HepG2 (cell line): ENCODE results near the gene TRAF5. TPM values are rescaled to one million over a fixed set of nuclear protein-coding genes. Genes with fewer than 3 reads are reported as not detected.

Source experiments
- CTCF ChIP-seq: sonication (generic); formaldehyde crosslinking; IDR thresholded peaks from 2 replicates; pipeline ENCODE4 v1.5.0; 2020; ENCODE audit warnings: mild to moderate bottlenecking, missing genetic modification reagents, moderate library complexity
- DPF2 ChIP-seq: sonication (generic); formaldehyde crosslinking; IDR thresholded peaks from 2 replicates; pipeline ENCODE4 v1.4.0; 2020; ENCODE audit warnings: mild to moderate bottlenecking, low read depth, missing genetic modification reagents, borderline replicate concordance
- ELF1 ChIP-seq: sonication (generic); formaldehyde crosslinking; IDR thresholded peaks from 2 replicates; pipeline ENCODE4 v1.4.0; 2020; ENCODE audit warnings: missing genetic modification reagents
- GPN1 ChIP-seq: sonication (generic); formaldehyde crosslinking; IDR thresholded peaks from 2 replicates; pipeline ENCODE4 v1.5.1; 2020; ENCODE audit warnings: missing genetic modification reagents, borderline replicate concordance
- HOXA3 ChIP-seq: sonication (generic); formaldehyde crosslinking; IDR thresholded peaks from 2 replicates; pipeline ENCODE4 v1.5.0; 2020; ENCODE audit warnings: missing genetic modification reagents
- KAT8 ChIP-seq: IDR thresholded peaks from 2 replicates; pipeline ENCODE4 v1.6.1; 2016; ENCODE audit warnings: missing genetic modification reagents, missing compliant biosample characterization
- KDM1A ChIP-seq: IDR thresholded peaks from 2 replicates; pipeline ENCODE4 v1.6.1; 2016; ENCODE audit warnings: missing compliant biosample characterization
- KDM4B ChIP-seq: sonication (generic); formaldehyde crosslinking; IDR thresholded peaks from 2 replicates; pipeline ENCODE4 v1.4.0; 2020; ENCODE audit warnings: missing genetic modification reagents
- KDM6A ChIP-seq: IDR thresholded peaks from 2 replicates; pipeline ENCODE4 v1.6.1; 2016; ENCODE audit warnings: low read depth
- MAFK ChIP-seq, 2 experiments: IDR thresholded peaks in 1 of 2; conservative IDR thresholded peaks in 1 of 2; 2 replicates each; pipeline ENCODE4 v1.6.1; 2011; ENCODE audit warnings: improper control_type of control experiment in 2 of 2, low read length in 2 of 2
- NFAT5 ChIP-seq: sonication (generic); formaldehyde crosslinking; IDR thresholded peaks from 2 replicates; pipeline ENCODE4 v1.4.0; 2020; ENCODE audit warnings: missing genetic modification reagents
- NFYC ChIP-seq: IDR thresholded peaks from 2 replicates; pipeline ENCODE4 v1.6.1; 2016; ENCODE audit warnings: missing genetic modification reagents, missing compliant biosample characterization
- PHF20 ChIP-seq: sonication (generic); formaldehyde crosslinking; IDR thresholded peaks from 2 replicates; pipeline ENCODE4 v1.5.0; 2020; ENCODE audit warnings: mild to moderate bottlenecking, missing genetic modification reagents
- RAD51 ChIP-seq: fragments of 450-650 bp; IDR thresholded peaks from 2 replicates; pipeline ENCODE4 v1.6.1; 2016; ENCODE audit warnings: borderline replicate concordance
- RNF2 ChIP-seq: fragments of 450-650 bp; conservative IDR thresholded peaks from 2 replicates; pipeline ENCODE4 v1.6.1; 2016; ENCODE audit warnings: low read depth
- SSRP1 ChIP-seq: IDR thresholded peaks from 2 replicates; pipeline ENCODE4 v1.6.1; 2016; ENCODE audit warnings: control low read depth
- TEAD3 ChIP-seq: optimal IDR thresholded peaks from 2 replicates; pipeline ENCODE3; 2016; ENCODE audit warnings: borderline replicate concordance
- THAP11 ChIP-seq: IDR thresholded peaks from 2 replicates; pipeline ENCODE4 v1.6.1; 2016; ENCODE audit warnings: missing biosample characterization, missing genetic modification reagents
- ZBTB38 ChIP-seq: sonication (generic); formaldehyde crosslinking; IDR thresholded peaks from 2 replicates; pipeline ENCODE4 v1.5.1; 2020; ENCODE audit warnings: mild to moderate bottlenecking, missing genetic modification reagents
- ZC3H13 ChIP-seq: sonication (generic); formaldehyde crosslinking; IDR thresholded peaks from 2 replicates; pipeline ENCODE4 v1.8.1; 2023; ENCODE audit warnings: mild to moderate bottlenecking, missing genetic modification reagents, moderate library complexity
- ZFAT ChIP-seq: sonication (generic); formaldehyde crosslinking; conservative IDR thresholded peaks from 2 replicates; pipeline ENCODE4 v1.8.1; 2023; ENCODE audit warnings: missing genetic modification reagents, inconsistent platforms
- ZNF556 ChIP-seq: sonication (generic); formaldehyde crosslinking; IDR thresholded peaks from 2 replicates; pipeline ENCODE4 v1.4.0; 2020; ENCODE audit warnings: mild to moderate bottlenecking, missing genetic modification reagents, borderline replicate concordance
- ZNF558 ChIP-seq: sonication (generic); formaldehyde crosslinking; IDR thresholded peaks from 2 replicates; pipeline ENCODE4 v1.9.0; 2022; ENCODE audit warnings: mild to moderate bottlenecking, missing genetic modification reagents, borderline replicate concordance
- ZNF709 ChIP-seq: sonication (generic); formaldehyde crosslinking; IDR thresholded peaks from 2 replicates; pipeline ENCODE4 v1.5.0; 2020; ENCODE audit warnings: mild to moderate bottlenecking, missing genetic modification reagents
- ZNF773 ChIP-seq: sonication (generic); formaldehyde crosslinking; IDR thresholded peaks from 2 replicates; pipeline ENCODE4 v1.4.0; 2020; ENCODE audit warnings: missing genetic modification reagents, borderline replicate concordance
- ZNF891 ChIP-seq: sonication (generic); formaldehyde crosslinking; IDR thresholded peaks from 2 replicates; pipeline ENCODE4 v1.5.0; 2020; ENCODE audit warnings: mild to moderate bottlenecking, missing genetic modification reagents
- ZSCAN25 ChIP-seq: sonication (generic); formaldehyde crosslinking; IDR thresholded peaks from 2 replicates; pipeline ENCODE4 v1.8.0; 2022; ENCODE audit warnings: mild to moderate bottlenecking, missing genetic modification reagents
- polyA plus RNA-seq, 8 experiments: library from polyadenylated mRNA; depleted of rRNA in 3 of 8; stranded (reverse) in 7 of 8; unstranded in 1 of 8; fragments of >200 nt; fragmentation: Illumina TruSeq in 4 of 8; extraction: Trizol in 4 of 8; gene quantifications; 2 replicates each; pipeline versions ENCODE4 v1.2.1 to v1.2.3, GENCODE V29; 2011 to 2016; ENCODE audit warnings: low read depth in 4 of 8, missing spikeins in 1 of 8, mixed read lengths in 1 of 8; ENCODE audit not compliant: insufficient read depth in 1 of 8
- total RNA-seq, 5 experiments: library from RNA; depleted of rRNA; stranded (reverse); fragments of >200 nt; fragmentation: Illumina TruSeq; extraction: Trizol; gene quantifications; 2 replicates each; pipeline ENCODE4 v1.2.3, GENCODE V29; 2016; ENCODE audit warnings: low read depth in 1 of 5
- TF ChIP-seq, protein P1 (sequence below): sonication (generic); formaldehyde crosslinking; IDR thresholded peaks from 2 replicates; pipeline ENCODE4 v1.4.0; 2020; ENCODE audit warnings: mild to moderate bottlenecking, missing genetic modification reagents

TRAF5 gene
- total and polyA plus RNA-seq, 2 of the 13 experiments (the other 11 are each of a cell fraction or from before 2014, with no cell fraction given) = 0.27 to 1.6 TPM

DNA sequence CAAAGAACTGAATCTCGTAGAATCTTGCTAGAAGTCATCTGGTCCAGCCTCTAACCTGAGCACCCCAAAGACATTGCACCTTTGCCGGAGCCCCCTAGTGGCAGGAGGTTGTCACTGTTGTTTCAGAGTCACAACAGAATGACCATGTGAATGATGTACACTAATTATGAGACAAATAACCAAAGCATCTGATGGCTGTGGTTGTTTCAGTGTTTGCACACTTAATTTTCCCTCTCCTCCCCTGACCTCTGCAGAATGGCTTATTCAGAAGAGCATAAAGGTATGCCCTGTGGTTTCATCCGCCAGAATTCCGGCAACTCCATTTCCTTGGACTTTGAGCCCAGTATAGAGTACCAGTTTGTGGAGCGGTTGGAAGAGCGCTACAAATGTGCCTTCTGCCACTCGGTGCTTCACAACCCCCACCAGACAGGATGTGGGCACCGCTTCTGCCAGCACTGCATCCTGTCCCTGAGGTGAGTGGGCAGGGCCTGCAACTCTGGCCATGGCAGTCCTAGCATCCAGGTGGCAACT lies 26.4 kb downstream of the TRAF5 start (continued):
- TF ChIP-seq NFAT5 (CRISPR knock-in tag) (no peak), ZSCAN25 (CRISPR knock-in tag) (no peak), RNF2 (no peak), ELF1 (CRISPR knock-in tag) (no peak), ZNF891 (no peak), ZBTB38 (no peak), THAP11 (CRISPR knock-in tag) (no peak), ZNF773 (no peak), MAFK (conservative IDR thresholded peaks at IDR 0.05 in 1 of 2, IDR thresholded peaks at IDR 0.05 in 1 of 2; ENCODE audit: low read length in 2 of 2) (no peak), KDM4B (CRISPR knock-in tag) (no peak), HOXA3 (0 out of 2 replicates have a peak, but pooled peaks have one; percentile 18), ZFAT (CRISPR knock-in tag) (no peak), DPF2 (CRISPR knock-in tag) (no peak), ZC3H13 (CRISPR knock-in tag) (no peak), RAD51 (no peak), KDM6A (CRISPR knock-in tag) (no peak), TEAD3 (CRISPR knock-in tag) (peak; percentile 68), GPN1 (no peak), ZNF709 (CRISPR knock-in tag) (no peak), NFYC (no peak), SSRP1 (CRISPR knock-in tag) (no peak), ZNF556 (no peak), CTCF (CRISPR knock-in tag) (peak; percentile 75), PHF20 (no peak), KAT8 (CRISPR knock-in tag) (0 out of 2 replicates have a peak, but pooled peaks have one; percentile 25), ZNF558 (CRISPR knock-in tag) (no peak), KDM1A (no peak)
- TF ChIP-seq, protein P1, sequence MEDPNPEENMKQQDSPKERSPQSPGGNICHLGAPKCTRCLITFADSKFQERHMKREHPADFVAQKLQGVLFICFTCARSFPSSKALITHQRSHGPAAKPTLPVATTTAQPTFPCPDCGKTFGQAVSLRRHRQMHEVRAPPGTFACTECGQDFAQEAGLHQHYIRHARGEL (CRISPR knock-in tag) = no peak
